LNCaP clone FGC (cell line): ENCODE measurements around the gene FGF7.

Experiments used
- DNase-seq: peaks from one replicate; pipeline ENCODE4 v3.0.0-alpha.2; 2011; ENCODE audit warnings: low read depth
- H3K4me3 ChIP-seq: 2 replicates; pipeline ENCODE4 v1.5.1; 2011; ENCODE audit warnings: mild to moderate bottlenecking, low read depth, low read length, control low read depth
- CTCF ChIP-seq: IDR thresholded peaks from 2 replicates; pipeline ENCODE4 v1.5.1; 2012; ENCODE audit warnings: mild to moderate bottlenecking; ENCODE audit not compliant: control insufficient read depth, insufficient read depth; ENCODE audit errors: extremely low read depth

FGF7 gene

GRCh38 chr15:49490966-49491365 is 67.9 kb downstream of the FGF7 start:
- DNase-seq: no peak
- no peak overlapping the region for H3K4me3 ChIP-seq
- TF ChIP-seq CTCF: no peak

- H3K4me3 ChIP-seq: no peak overlapping the region
- no peak for DNase-seq
- no peak for TF ChIP-seq CTCF
Observed at GRCh38 chr15:49492151-49492550, 69.1 kb downstream of the FGF7 start.

- no peak for TF ChIP-seq CTCF
- no peak for DNase-seq
- H3K4me3 ChIP-seq: no peak overlapping the region
Observed at GRCh38 chr15:49492830-49493229, 69.8 kb downstream of the FGF7 start.

GRCh38 chr15:49494842-49495241 is 71.8 kb downstream of the FGF7 start:
- no peak overlapping the region for H3K4me3 ChIP-seq
- TF ChIP-seq CTCF: no peak
- DNase-seq: peak; percentile 36

- no peak for TF ChIP-seq CTCF
- no peak for DNase-seq
- H3K4me3 ChIP-seq: no peak overlapping the region
Observed at GRCh38 chr15:49495993-49496753, 73.1 kb downstream of the FGF7 start.

- no peak for TF ChIP-seq CTCF
- no peak overlapping the region for H3K4me3 ChIP-seq
Observed at GRCh38 chr15:49501586-49501985, 78.5 kb downstream of the FGF7 start.

GRCh38 chr15:49506341-49506740 is 83.3 kb downstream of the FGF7 start:
- H3K4me3 ChIP-seq: no peak overlapping the region
- TF ChIP-seq CTCF: no peak
- no peak for DNase-seq

More at GRCh38 chr15:49501586-49501985, 78.5 kb downstream of the FGF7 start:
- DNase-seq: no peak
